Ishikawa (cell line): ENCODE measurements around the gene HBA2.

Source experiments
- CEBPB ChIP-seq: IDR thresholded peaks from 2 replicates; pipeline ENCODE4 v1.6.1; 2012
- CREB1 ChIP-seq: IDR thresholded peaks from 2 replicates; pipeline ENCODE4 v1.6.1; 2012; ENCODE audit warnings: low read depth
- EGR1 ChIP-seq: IDR thresholded peaks from 2 replicates; pipeline ENCODE4 v1.6.1; 2012
- EP300 ChIP-seq: IDR thresholded peaks from 2 replicates; pipeline ENCODE4 v1.6.1; 2012; ENCODE audit warnings: borderline replicate concordance
- FOXM1 ChIP-seq: IDR thresholded peaks from 2 replicates; pipeline ENCODE4 v1.6.1; 2012; ENCODE audit warnings: low read depth, borderline replicate concordance
- MAX ChIP-seq: IDR thresholded peaks from 2 replicates; pipeline ENCODE4 v1.6.1; 2012
- NFIC ChIP-seq: IDR thresholded peaks from 2 replicates; pipeline ENCODE4 v1.6.1; 2012
- RAD21 ChIP-seq: IDR thresholded peaks from 2 replicates; pipeline ENCODE4 v1.6.1; 2012; ENCODE audit warnings: low read depth
- REST ChIP-seq: IDR thresholded peaks from 2 replicates; pipeline ENCODE4 v1.6.1; 2012; ENCODE audit warnings: low read depth, mild to moderate bottlenecking
- TCF12 ChIP-seq: IDR thresholded peaks from 2 replicates; pipeline ENCODE4 v1.6.1; 2012; ENCODE audit warnings: low read depth
- TEAD4 ChIP-seq: IDR thresholded peaks from 2 replicates; pipeline ENCODE4 v1.6.1; 2012
- YY1 ChIP-seq: IDR thresholded peaks from 2 replicates; pipeline ENCODE4 v1.6.1; 2012; ENCODE audit warnings: low read depth
- ZBTB7A ChIP-seq: IDR thresholded peaks from 2 replicates; pipeline ENCODE4 v1.6.1; 2012; ENCODE audit warnings: low read depth
- TF ChIP-seq, protein P1 (sequence below): IDR thresholded peaks from 2 replicates; pipeline ENCODE4 v1.6.1; 2012

The HBA2 gene

GRCh38 chr16:138049-138417, 34.6 kb upstream of the HBA2 start:
- TF ChIP-seq EP300 = no peak
- TF ChIP-seq ZBTB7A = 0 out of 2 replicates have a peak, but pooled peaks have one; percentile 35

DNA sequence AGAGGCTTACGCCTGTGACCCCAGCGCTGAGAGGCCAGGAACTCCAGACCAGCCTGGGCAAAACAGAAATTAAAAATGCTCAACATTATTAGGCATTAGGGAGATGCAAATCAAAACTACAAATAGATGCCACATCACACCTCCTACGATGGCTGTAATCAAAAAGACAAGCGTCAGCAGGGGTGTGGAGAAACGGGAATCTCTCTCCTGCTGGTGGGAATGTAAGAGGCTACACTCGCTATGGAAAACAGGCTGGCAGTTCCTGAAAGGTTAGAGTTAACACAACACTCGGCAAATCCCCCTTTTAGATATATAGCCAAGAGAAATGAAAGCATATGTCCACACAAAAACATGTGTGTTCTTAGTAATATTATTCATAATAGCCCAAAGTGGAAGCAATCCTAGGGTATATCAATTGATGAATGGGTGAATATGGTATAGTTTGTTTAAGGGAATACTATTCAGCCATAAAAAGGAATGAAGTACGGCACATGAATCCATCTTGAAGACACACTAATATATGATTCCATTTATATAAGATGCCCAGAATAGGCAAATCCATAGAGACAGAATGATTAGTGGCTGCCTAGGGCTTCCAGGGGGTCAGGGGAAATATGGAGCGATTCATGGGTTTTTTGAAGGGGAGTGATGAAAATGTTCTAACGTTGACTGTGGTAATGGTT, 32.4 kb upstream of the HBA2 start:
- TF ChIP-seq, protein P1, sequence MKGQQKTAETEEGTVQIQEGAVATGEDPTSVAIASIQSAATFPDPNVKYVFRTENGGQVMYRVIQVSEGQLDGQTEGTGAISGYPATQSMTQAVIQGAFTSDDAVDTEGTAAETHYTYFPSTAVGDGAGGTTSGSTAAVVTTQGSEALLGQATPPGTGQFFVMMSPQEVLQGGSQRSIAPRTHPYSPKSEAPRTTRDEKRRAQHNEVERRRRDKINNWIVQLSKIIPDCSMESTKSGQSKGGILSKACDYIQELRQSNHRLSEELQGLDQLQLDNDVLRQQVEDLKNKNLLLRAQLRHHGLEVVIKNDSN = no peak
- TF ChIP-seq RAD21 (no peak), YY1 (no peak), NFIC (no peak), ZBTB7A (no peak), EGR1 (no peak), REST (no peak), TCF12 (no peak), MAX (no peak), TEAD4 (no peak), FOXM1 (no peak), EP300 (no peak)

GRCh38 chr16:142405-142967, 30.2 kb upstream of the HBA2 start:
- TF ChIP-seq CREB1 = no peak
- no peak for TF ChIP-seq EGR1
- no peak for TF ChIP-seq TEAD4
- no peak for TF ChIP-seq NFIC
- no peak for TF ChIP-seq MAX
- no peak for TF ChIP-seq CEBPB
- no peak for TF ChIP-seq EP300
- no peak for TF ChIP-seq RAD21
- no peak for TF ChIP-seq ZBTB7A
- no peak for TF ChIP-seq YY1
- TF ChIP-seq FOXM1 = no peak
- no peak for TF ChIP-seq REST
- TF ChIP-seq TCF12 = no peak

- TF ChIP-seq REST = no peak
- TF ChIP-seq NFIC = no peak
- no peak for TF ChIP-seq ZBTB7A
- no peak for TF ChIP-seq MAX
- TF ChIP-seq EP300 = no peak
Measured at GRCh38 chr16:143047-143446, 29.6 kb upstream of the HBA2 start.

- TF ChIP-seq MAX (no peak), EGR1 (no peak), TCF12 (no peak)
Measured at GRCh38 chr16:143456-143855, 29.2 kb upstream of the HBA2 start.
